ENCODE measurements around the gene PTPRK.

- no peak for TF ChIP-seq BHLHE40 (IDR thresholded peaks at IDR 0.05; ENCODE audit: low read length)
- TF ChIP-seq MAZ (CRISPR knock-in tag; conservative IDR thresholded peaks at IDR 0.05 in 1 of 2, IDR thresholded peaks at IDR 0.05 in 1 of 2) = no peak
- no peak for TF ChIP-seq RBM39 (optimal IDR thresholded peaks at IDR 0.05; ENCODE audit: low read depth, low read length)
- TF ChIP-seq CTCF (IDR thresholded peaks at IDR 0.05 in 2 of 3, conservative IDR thresholded peaks at IDR 0.05 in 1 of 3; ENCODE audit: insufficient read depth in 2 of 3, low read depth in 1 of 3, low read length in 3 of 3) = no peak
- TF ChIP-seq DMBX1 (CRISPR knock-in tag; IDR thresholded peaks at IDR 0.05; ENCODE audit: borderline replicate concordance) = no peak
- TF ChIP-seq ZNF561 (CRISPR knock-in tag; conservative IDR thresholded peaks at IDR 0.05) = no peak
- no peak for TF ChIP-seq ZNF311 (CRISPR knock-in tag; IDR thresholded peaks at IDR 0.05)
- TF ChIP-seq CHD7 (IDR thresholded peaks at IDR 0.05; ENCODE audit: low read depth, low read length) = no peak
- TF ChIP-seq DEAF1 (CRISPR knock-in tag; IDR thresholded peaks at IDR 0.05) = no peak
- no peak for TF ChIP-seq LEF1 (IDR thresholded peaks at IDR 0.05)
- TF ChIP-seq EP300 (IDR thresholded peaks at IDR 0.05; ENCODE audit: low read length) = no peak
- TF ChIP-seq SPI1 (IDR thresholded peaks at IDR 0.05; ENCODE audit: borderline replicate concordance, low read depth, low read length) = no peak
- no peak for TF ChIP-seq EZH2 (IDR thresholded peaks at IDR 0.05; ENCODE audit: borderline replicate concordance, low read depth, low read length)
- no peak for TF ChIP-seq PURB (CRISPR knock-in tag; IDR thresholded peaks at IDR 0.05; ENCODE audit: low read depth)
Measured at GRCh38 chr6:128174724-128175123, 345.7 kb downstream of the PTPRK start.

All from K562 (cell line).